Neural crest cell (in vitro differentiated cells): ENCODE results near the gene AMDHD1. TPM values are rescaled to one million over a fixed set of nuclear protein-coding genes. Genes with fewer than 3 reads are reported as not detected.

Experiments used
- DNase-seq: peaks from one replicate; pipeline ENCODE4 v3.0.0; 2021; ENCODE audit warnings: low read depth, mixed read lengths, low spot score
- H3K27ac Mint-ChIP-seq: one replicate; pipeline ENCODE4 v1.8.0; 2021; ENCODE audit warnings: mild to moderate bottlenecking, mixed read lengths; ENCODE audit not compliant: unreplicated experiment
- H3K27me3 Mint-ChIP-seq: 2 replicates; pipeline ENCODE4 v1.8.0; 2021; ENCODE audit warnings: low read depth, mild to moderate bottlenecking, mixed read lengths
- H3K36me3 Mint-ChIP-seq: 2 replicates; pipeline ENCODE4 v1.8.0; 2021; ENCODE audit warnings: low read depth, mild to moderate bottlenecking, mixed read lengths
- H3K4me1 Mint-ChIP-seq: 2 replicates; pipeline ENCODE4 v1.8.0; 2021; ENCODE audit warnings: mixed read lengths
- H3K4me3 Mint-ChIP-seq: one replicate; pipeline ENCODE4 v1.8.0; 2021; ENCODE audit warnings: mild to moderate bottlenecking, mixed read lengths
- H3K9me3 Mint-ChIP-seq: 2 replicates; pipeline ENCODE4 v1.8.0; 2021; ENCODE audit warnings: mixed read lengths
- CTCF ChIP-seq: fragments of 200-600 bp; sonication (generic); conservative IDR thresholded peaks from 2 replicates; pipeline ENCODE4 v1.5.0; 2021; ENCODE audit warnings: antibody characterized with exemption, mild to moderate bottlenecking
- total RNA-seq: library from RNA; stranded (reverse); gene quantifications from 2 replicates; pipeline ENCODE4 v1.2.1, GENCODE V29; 2021

The AMDHD1 gene
- total RNA-seq, 1 donor from 2014 or later: 0.30 TPM

- no peaks in the 10 kb centered on the region for H3K36me3 Mint-ChIP-seq
Observed at GRCh38 chr12:95942524-95943329, 404 bp upstream of the AMDHD1 start, which contains the start of gene CCDC38. TSS of gene CCDC38 (minus strand) at chr12:95942614. CDS start at chr12:95936509, 6,105 bp downstream.

GRCh38 chr12:95944108-95944704, 1.1 kb downstream of the AMDHD1 start:
- H3K36me3 Mint-ChIP-seq: no peaks in the 10 kb centered on the region
- no peak overlapping the region for H3K27ac Mint-ChIP-seq
- no peaks in the 10 kb centered on the region for H3K9me3 Mint-ChIP-seq
- no peak for TF ChIP-seq CTCF
- no peak for DNase-seq
- peaks cover 10% of the 10 kb centered on the region for H3K4me1 Mint-ChIP-seq
- H3K4me3 Mint-ChIP-seq: peak overlapping the region; percentile 90
- H3K27me3 Mint-ChIP-seq: peaks cover 25% of the 10 kb centered on the region

More at GRCh38 chr12:95942524-95943329, 404 bp upstream of the AMDHD1 start, which contains the start of gene CCDC38:
- H3K4me1 Mint-ChIP-seq: peaks cover 13% of the 10 kb centered on the region
- H3K4me3 Mint-ChIP-seq: peak within 1 kb of the TSS; percentile 92
- H3K27ac Mint-ChIP-seq: no peak within 1 kb of the TSS
- DNase-seq: peak; percentile 59
- peaks cover 25% of the 10 kb centered on the region for H3K27me3 Mint-ChIP-seq
- no peak for TF ChIP-seq CTCF
- H3K9me3 Mint-ChIP-seq: no peaks in the 10 kb centered on the region

- peaks cover 40% of the 10 kb centered on the region for H3K27me3 Mint-ChIP-seq
- H3K36me3 Mint-ChIP-seq: no peaks in the 10 kb centered on the region
- no peak for TF ChIP-seq CTCF
- H3K4me1 Mint-ChIP-seq: no peaks in the 10 kb centered on the region
- no peak for DNase-seq
- H3K27ac Mint-ChIP-seq: no peak overlapping the region
- no peak overlapping the region for H3K4me3 Mint-ChIP-seq
- H3K9me3 Mint-ChIP-seq: no peaks in the 10 kb centered on the region
Observed at GRCh38 chr12:95949477-95950206, 6.5 kb downstream of the AMDHD1 start.

- H3K4me3 Mint-ChIP-seq: no peak overlapping the region
- H3K36me3 Mint-ChIP-seq: no peaks in the 10 kb centered on the region
- no peak for DNase-seq
- H3K27ac Mint-ChIP-seq: no peak overlapping the region
- TF ChIP-seq CTCF: no peak
- H3K4me1 Mint-ChIP-seq: no peaks in the 10 kb centered on the region
- H3K9me3 Mint-ChIP-seq: no peaks in the 10 kb centered on the region
- peaks cover 24% of the 10 kb centered on the region for H3K27me3 Mint-ChIP-seq
Observed at GRCh38 chr12:95951515-95951914, 8.4 kb downstream of the AMDHD1 start.

- Mint-ChIP-seq H3K36me3 (no peaks in the 10 kb centered on the region), H3K9me3 (no peaks in the 10 kb centered on the region), H3K27ac (no peak overlapping the region), H3K27me3 (peaks cover 24% of the 10 kb centered on the region), H3K4me1 (no peaks in the 10 kb centered on the region), H3K4me3 (no peak overlapping the region)
- TF ChIP-seq CTCF: no peak
- DNase-seq: no peak
Observed at GRCh38 chr12:95953000-95953399, 9.9 kb downstream of the AMDHD1 start.
